ENCODE results near the gene FAM9B. TPM values are rescaled to one million over a fixed set of nuclear protein-coding genes. Genes with fewer than 3 reads are reported as not detected.

FAM9B gene
- polyA plus RNA-seq, 1 donor from 2014 or later, result not detected

Other genes starting within 250 kb of the FAM9B start
- gene FAM9A, start 232.7 kb downstream of the FAM9B start, polyA plus RNA-seq, result 0.44 and 0.67 TPM in 2 replicates

Measured in neural cell (in vitro differentiated cells).